ENCODE results near the gene ZNF783.
A peak's percentile ranks its signal among the peaks of the same experiment; 100 is the strongest.
"Not testable (repeated sequence)": the region's sequence is repeated elsewhere in the genome, so short reads cannot be mapped to it uniquely, and the experiment has no call there.

The ZNF783 gene

GRCh38 chr7:149261829-149262617, at the start of gene ZNF783:
TSS of gene ZNF783 (plus strand) at chr7:149262196. CDS start at chr7:149262334, 138 bp downstream.
- ATAC-seq = peak; percentile 93

- no peak for ATAC-seq
Measured at GRCh38 chr7:149214020-149214720, 47.8 kb upstream of the ZNF783 start.

GRCh38 chr7:149216402-149216801, 45.6 kb upstream of the ZNF783 start:
- ATAC-seq = no peak

- ATAC-seq = no peak
Measured at GRCh38 chr7:149217570-149217969, 44.4 kb upstream of the ZNF783 start.

GRCh38 chr7:149218469-149219420, 43.3 kb upstream of the ZNF783 start:
- no peak for ATAC-seq

- no peak for ATAC-seq
Measured at GRCh38 chr7:149220534-149220933, 41.5 kb upstream of the ZNF783 start.

GRCh38 chr7:149223176-149223575, 38.8 kb upstream of the ZNF783 start:
- ATAC-seq = no peak

GRCh38 chr7:149223761-149224160, 38.2 kb upstream of the ZNF783 start:
- no peak for ATAC-seq

GRCh38 chr7:149224352-149224751, 37.6 kb upstream of the ZNF783 start:
- no peak for ATAC-seq

- ATAC-seq = no peak
Measured at GRCh38 chr7:149225106-149225505, 36.9 kb upstream of the ZNF783 start.

- no peak for ATAC-seq
Measured at GRCh38 chr7:149225656-149226055, 36.3 kb upstream of the ZNF783 start.

GRCh38 chr7:149226366-149226765, 35.6 kb upstream of the ZNF783 start:
- ATAC-seq = not testable (repeated sequence)

- ATAC-seq = no peak
Measured at GRCh38 chr7:149226840-149227494, 35.0 kb upstream of the ZNF783 start.

- ATAC-seq = no peak
Measured at GRCh38 chr7:149228831-149229471, 33.0 kb upstream of the ZNF783 start.

GRCh38 chr7:149229526-149229925, 32.5 kb upstream of the ZNF783 start:
- no peak for ATAC-seq

GRCh38 chr7:149232362-149232761, 29.6 kb upstream of the ZNF783 start:
- no peak for ATAC-seq

- peak; percentile 44 to 70 for ATAC-seq
Measured at GRCh38 chr7:149233655-149234204, 28.3 kb upstream of the ZNF783 start.

GRCh38 chr7:149237502-149237901, 24.5 kb upstream of the ZNF783 start:
- no peak for ATAC-seq

GRCh38 chr7:149238051-149238450, 23.9 kb upstream of the ZNF783 start:
- peak; percentile 6 to 26 for ATAC-seq

- peak; percentile 98 to 99 for ATAC-seq
Measured at GRCh38 chr7:149239345-149240143, 22.5 kb upstream of the ZNF783 start, which contains the start of gene ZNF212. TSS of gene ZNF212 (plus strand) at chr7:149239651. CDS start at chr7:149239779, 128 bp downstream.

GRCh38 chr7:149240637-149241036, 21.4 kb upstream of the ZNF783 start:
- ATAC-seq = no peak

Data from activated CD4-positive, CD25-positive, alpha-beta regulatory T cell treated with anti-CD3 and anti-CD28 coated beads, Interleukin-2, amount 50 U/mL, for 24 hours (primary cell).